ENCODE results near the gene ENOX1. TPM values are rescaled to one million over a fixed set of nuclear protein-coding genes. Genes with fewer than 3 reads are reported as not detected.

The ENOX1 gene
- polyA plus RNA-seq, 3 donors: 0.04 TPM; not detected in 2

DNA sequence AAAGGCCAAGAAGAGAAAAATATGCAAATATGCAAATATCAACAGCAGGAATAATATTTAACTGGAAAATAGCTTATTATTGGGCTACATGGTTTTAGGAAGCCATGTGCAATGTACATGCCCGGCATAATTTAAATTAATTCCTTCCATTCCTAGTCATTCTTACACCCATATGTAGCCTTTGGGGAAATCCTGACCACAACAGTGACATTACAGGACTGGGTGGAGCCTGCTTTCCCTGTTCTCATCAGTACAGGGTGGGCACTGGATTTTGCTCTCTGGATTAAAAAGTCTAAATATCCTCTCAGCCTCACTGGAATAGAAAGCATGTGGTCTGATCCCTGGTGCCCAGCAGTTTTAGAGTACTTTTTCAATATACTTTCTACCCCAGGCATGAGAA, 565.2 kb downstream of the ENOX1 start:
- DNase-seq: no peak
- H3K4me3 Mint-ChIP-seq: no peak overlapping the region

DNA sequence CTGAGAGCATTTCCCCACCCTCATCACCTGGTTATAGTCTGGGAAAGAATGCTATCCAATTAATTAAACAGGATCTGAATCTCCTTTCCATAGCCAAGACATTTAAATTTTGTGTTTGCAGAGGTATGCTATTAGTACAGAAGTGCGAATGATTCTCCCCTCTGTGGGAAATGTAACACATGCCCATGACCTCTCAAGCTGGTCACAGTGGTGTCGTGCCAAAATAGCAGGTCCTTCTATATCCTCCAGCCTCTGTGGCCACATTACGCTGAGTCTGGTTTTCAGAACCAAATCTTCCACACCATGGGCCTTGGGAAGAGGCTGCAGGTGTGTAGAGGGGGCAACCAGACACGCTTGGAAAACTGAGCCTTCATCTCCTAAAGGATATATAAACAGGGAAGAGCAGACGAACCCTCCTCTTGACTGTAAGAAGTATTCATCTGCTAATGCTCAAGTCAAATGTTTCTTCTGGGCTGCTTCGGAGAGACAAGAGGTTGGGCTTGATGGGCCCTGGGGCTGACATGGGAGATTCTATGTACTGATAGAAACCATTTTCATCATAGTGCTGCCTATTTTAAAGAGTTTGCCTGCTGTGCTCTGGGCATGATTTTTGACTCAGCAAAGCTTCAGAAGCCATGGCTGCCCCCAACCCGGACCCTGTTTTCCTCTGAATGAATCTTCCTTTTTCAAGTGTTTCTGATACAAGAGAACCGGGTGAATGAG, 565.7 kb downstream of the ENOX1 start:
- Histone ChIP-seq H2AFZ (ENCODE audit: insufficient read depth, low read depth, low read length, poor library complexity, severe bottlenecking) (no peak overlapping the region), H3K79me2 (ENCODE audit: insufficient read depth, low read length) (no peaks in the 10 kb centered on the region), H3K4me1 (ENCODE audit: control insufficient read depth in 1 of 2, insufficient read depth in 2 of 2, low read length in 2 of 2) (no peaks in the 10 kb centered on the region), H3K4me3 (replicated peaks in 1 of 3; ENCODE audit: low read depth in 2 of 3, low read length in 3 of 3) (no peak overlapping the region), H3K27me3 (ENCODE audit: control insufficient read depth in 2 of 2, insufficient read depth in 2 of 2, low read length in 2 of 2) (no peaks in the 10 kb centered on the region), H3K27ac (ENCODE audit: low read depth in 1 of 2, low read length in 2 of 2) (no peak overlapping the region), H3K9ac (ENCODE audit: insufficient read depth, low read length, poor library complexity, severe bottlenecking) (no peak overlapping the region), H3K9me3 (replicated peaks in 1 of 2; ENCODE audit: control insufficient read depth in 1 of 2, insufficient read depth in 1 of 2, low read length in 2 of 2) (no peaks in the 10 kb centered on the region), H3K36me3 (replicated peaks in 1 of 2; ENCODE audit: control insufficient read depth in 1 of 2, insufficient read depth in 2 of 2, low read length in 2 of 2) (no peaks in the 10 kb centered on the region), H4K20me1 (ENCODE audit: insufficient read depth, low read length) (no peaks in the 10 kb centered on the region), H3K4me2 (replicated peaks; ENCODE audit: extremely low read depth, low read length, poor library complexity, severe bottlenecking) (no peak overlapping the region)
- Mint-ChIP-seq H3K4me1 (no peaks in the 10 kb centered on the region), H3K27me3 (ENCODE audit: low read depth in 3 of 3) (peaks cover 1 to 3% (median 2%) of the 10 kb centered on the region in 3 donors), H3K36me3 (no peaks in the 10 kb centered on the region), H3K9me3 (peaks cover 0 to 4% (median 0%) of the 10 kb centered on the region in 7 donors), H3K4me3 (no peak overlapping the region), H3K27ac (no peak overlapping the region)
- TF ChIP-seq, protein P1, sequence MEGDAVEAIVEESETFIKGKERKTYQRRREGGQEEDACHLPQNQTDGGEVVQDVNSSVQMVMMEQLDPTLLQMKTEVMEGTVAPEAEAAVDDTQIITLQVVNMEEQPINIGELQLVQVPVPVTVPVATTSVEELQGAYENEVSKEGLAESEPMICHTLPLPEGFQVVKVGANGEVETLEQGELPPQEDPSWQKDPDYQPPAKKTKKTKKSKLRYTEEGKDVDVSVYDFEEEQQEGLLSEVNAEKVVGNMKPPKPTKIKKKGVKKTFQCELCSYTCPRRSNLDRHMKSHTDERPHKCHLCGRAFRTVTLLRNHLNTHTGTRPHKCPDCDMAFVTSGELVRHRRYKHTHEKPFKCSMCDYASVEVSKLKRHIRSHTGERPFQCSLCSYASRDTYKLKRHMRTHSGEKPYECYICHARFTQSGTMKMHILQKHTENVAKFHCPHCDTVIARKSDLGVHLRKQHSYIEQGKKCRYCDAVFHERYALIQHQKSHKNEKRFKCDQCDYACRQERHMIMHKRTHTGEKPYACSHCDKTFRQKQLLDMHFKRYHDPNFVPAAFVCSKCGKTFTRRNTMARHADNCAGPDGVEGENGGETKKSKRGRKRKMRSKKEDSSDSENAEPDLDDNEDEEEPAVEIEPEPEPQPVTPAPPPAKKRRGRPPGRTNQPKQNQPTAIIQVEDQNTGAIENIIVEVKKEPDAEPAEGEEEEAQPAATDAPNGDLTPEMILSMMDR (IDR thresholded peaks at IDR 0.05): no peak
- intact Hi-C loops (cut with micrococcal nuclease): no loop called here
- WGBS (ENCODE audit: insufficient coverage): 100% methylated on average over 1 of the region's 8 CpGs
- DNase-seq: no peak

More for the DNA sequence above, 565.2 kb downstream of the ENOX1 start:
- H3K4me2 ChIP-seq (replicated peaks; ENCODE audit: extremely low read depth, low read length, poor library complexity, severe bottlenecking): no peak overlapping the region
- H3K27me3 ChIP-seq (ENCODE audit: control insufficient read depth in 2 of 2, insufficient read depth in 2 of 2, low read length in 2 of 2): no peaks in the 10 kb centered on the region
- Mint-ChIP-seq H3K27ac (no peak overlapping the region), H3K9me3 (peaks cover 0 to 2% (median 0%) of the 10 kb centered on the region in 7 donors), H3K36me3 (no peaks in the 10 kb centered on the region), H3K4me1 (no peaks in the 10 kb centered on the region), H3K27me3 (ENCODE audit: low read depth in 3 of 3) (peaks cover 2 to 3% (median 2%) of the 10 kb centered on the region in 3 donors)
- intact Hi-C loops (cut with micrococcal nuclease): no loop called here
- TF ChIP-seq, protein P1 (IDR thresholded peaks at IDR 0.05): no peak
- no peaks in the 10 kb centered on the region for H3K79me2 ChIP-seq (ENCODE audit: insufficient read depth, low read length)
- WGBS (ENCODE audit: insufficient coverage): no CpG with 5 or more reads among the region's 1 CpG
- no peak overlapping the region for H2AFZ ChIP-seq (ENCODE audit: insufficient read depth, low read depth, low read length, poor library complexity, severe bottlenecking)
- no peaks in the 10 kb centered on the region for H3K36me3 ChIP-seq (replicated peaks in 1 of 2; ENCODE audit: control insufficient read depth in 1 of 2, insufficient read depth in 2 of 2, low read length in 2 of 2)
- H3K27ac ChIP-seq (ENCODE audit: low read depth in 1 of 2, low read length in 2 of 2): no peak overlapping the region
- no peak overlapping the region for H3K9ac ChIP-seq (ENCODE audit: insufficient read depth, low read length, poor library complexity, severe bottlenecking)
- H4K20me1 ChIP-seq (ENCODE audit: insufficient read depth, low read length): no peaks in the 10 kb centered on the region
- H3K9me3 ChIP-seq (replicated peaks in 1 of 2; ENCODE audit: control insufficient read depth in 1 of 2, insufficient read depth in 1 of 2, low read length in 2 of 2): no peaks in the 10 kb centered on the region
- H3K4me3 ChIP-seq (replicated peaks in 1 of 3; ENCODE audit: low read depth in 2 of 3, low read length in 3 of 3): no peak overlapping the region
- no peaks in the 10 kb centered on the region for H3K4me1 ChIP-seq (ENCODE audit: control insufficient read depth in 1 of 2, insufficient read depth in 2 of 2, low read length in 2 of 2)
